ENCODE results near the gene SLC7A5. TPM values are rescaled to one million over a fixed set of nuclear protein-coding genes. Genes with fewer than 3 reads are reported as not detected.

Gene SLC7A5
- total and polyA plus RNA-seq, 2 of the 4 experiments (the other 2 are of a cell fraction): 11.3 to 101 TPM

DNA sequence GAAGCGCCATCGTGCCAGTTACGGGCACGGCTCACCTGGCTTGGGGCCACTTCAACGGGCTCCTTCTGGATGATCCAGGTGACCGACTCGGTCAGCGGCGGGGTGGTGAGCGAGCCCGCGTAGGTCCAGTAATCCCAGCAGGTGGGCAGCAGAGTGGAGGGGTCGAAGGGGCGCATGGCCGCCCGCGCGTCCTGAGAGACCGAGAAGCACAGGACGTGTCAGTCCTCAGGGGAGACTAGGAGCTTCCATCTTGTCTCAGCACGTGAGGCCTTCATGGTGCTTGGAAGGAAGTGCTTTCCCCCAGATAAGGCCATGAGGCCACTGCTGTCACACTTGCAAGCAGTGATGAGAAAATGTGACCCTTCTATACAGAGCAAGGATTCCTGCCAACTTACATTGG, 22.5 kb upstream of the SLC7A5 start:
- Histone ChIP-seq H2AK9ac (replicated peaks; ENCODE audit: low read depth, low read length, poor library complexity) (no peak overlapping the region), H3K27me3 (ENCODE audit: control insufficient read depth, insufficient read depth, low read length) (no peaks in the 10 kb centered on the region; the same call in 1 of the 2 replicates), H2BK120ac (ENCODE audit: low read depth, low read length) (no peak overlapping the region), H2BK15ac (ENCODE audit: low read depth, low read length) (no peak overlapping the region), H3K14ac (replicated peaks; ENCODE audit: low read depth, low read length) (no peak overlapping the region), H2BK20ac (ENCODE audit: low read depth, low read length) (no peak overlapping the region), H4K5ac (ENCODE audit: low read depth, low read length) (no peak overlapping the region), H3K9ac (ENCODE audit: low read depth, low read length) (no peak overlapping the region), H3K4me2 (ENCODE audit: low read depth, low read length) (no peak overlapping the region), H3K9me1 (ENCODE audit: insufficient read depth, low read length) (peaks cover 3% of the 10 kb centered on the region; the same call in 1 of the 2 replicates), H4K8ac (ENCODE audit: low read depth in 2 of 2, low read length in 2 of 2) (no peak overlapping the region), H3K4me3 (ENCODE audit: insufficient read depth, low read depth, low read length) (no peak overlapping the region), H2BK5ac (ENCODE audit: low read depth, low read length, poor library complexity, severe bottlenecking) (no peak overlapping the region), H3K4me1 (ENCODE audit: control insufficient read depth, insufficient read depth, low read length) (peaks cover 6% of the 10 kb centered on the region), H3K27ac (ENCODE audit: insufficient read depth, low read length) (no peak overlapping the region), H3K23ac (ENCODE audit: low read depth, low read length) (no peak overlapping the region), H2AK5ac (ENCODE audit: low read depth, low read length) (no peak overlapping the region), H3K18ac (ENCODE audit: low read depth, low read length) (no peak overlapping the region), H3K4ac (ENCODE audit: low read depth, low read length) (no peak overlapping the region), H3K79me1 (ENCODE audit: low read depth in 1 of 2, low read length in 2 of 2) (no peaks in the 10 kb centered on the region), H3K9me3 (ENCODE audit: control insufficient read depth, insufficient read depth, low read length) (no peaks in the 10 kb centered on the region), H2AFZ (replicated peaks; ENCODE audit: low read length, poor library complexity) (no peak overlapping the region), H4K91ac (ENCODE audit: insufficient read depth, low read depth, low read length) (no peak overlapping the region), H3K56ac (ENCODE audit: extremely low read depth, insufficient read depth, low read length) (no peak overlapping the region), H3K36me3 (ENCODE audit: control insufficient read depth, insufficient read depth, low read length) (no peaks in the 10 kb centered on the region), H4K20me1 (ENCODE audit: insufficient read depth, low read length) (no peaks in the 10 kb centered on the region)
- CTCF ChIA-PET: interaction anchor here (0.8 kb wide), 1 partner anchor 113 kb away, joined by 3 read pairs; no protein-coding TSS in a partner anchor
- 90% methylated on average over 9 of the region's 21 CpGs; no CpG with 5 or more reads in 1 of the 2 experiments for WGBS, 2 experiments (ENCODE audit: extremely low coverage in 2 of 2, insufficient read length in 1 of 2)
- ATAC-seq (ENCODE audit: low read depth) (no peak), DNase-seq (no peak)
- dilution Hi-C loops (cut with HindIII; ENCODE audit: low sequenced_read_pairs, unreplicated experiment): no loop called here
- no peak for TF ChIP-seq POLR2A (IDR thresholded peaks at IDR 0.05; ENCODE audit: low read depth, low read length)
- TF ChIP-seq FOS (IDR thresholded peaks at IDR 0.05; ENCODE audit: low read depth, low read length): no peak
- TF ChIP-seq MAZ (IDR thresholded peaks at IDR 0.05; ENCODE audit: borderline replicate concordance, low read depth, low read length): no peak
- TF ChIP-seq CEBPB (IDR thresholded peaks at IDR 0.05; ENCODE audit: low read depth, low read length): no peak
- TF ChIP-seq RFX5 (IDR thresholded peaks at IDR 0.05; ENCODE audit: low read depth, low read length): no peak
- no peak for TF ChIP-seq RAD21 (IDR thresholded peaks at IDR 0.05; ENCODE audit: low read length)
- TF ChIP-seq NFE2L2 (IDR thresholded peaks at IDR 0.05; ENCODE audit: low read depth, low read length): no peak
- TF ChIP-seq, protein P1, sequence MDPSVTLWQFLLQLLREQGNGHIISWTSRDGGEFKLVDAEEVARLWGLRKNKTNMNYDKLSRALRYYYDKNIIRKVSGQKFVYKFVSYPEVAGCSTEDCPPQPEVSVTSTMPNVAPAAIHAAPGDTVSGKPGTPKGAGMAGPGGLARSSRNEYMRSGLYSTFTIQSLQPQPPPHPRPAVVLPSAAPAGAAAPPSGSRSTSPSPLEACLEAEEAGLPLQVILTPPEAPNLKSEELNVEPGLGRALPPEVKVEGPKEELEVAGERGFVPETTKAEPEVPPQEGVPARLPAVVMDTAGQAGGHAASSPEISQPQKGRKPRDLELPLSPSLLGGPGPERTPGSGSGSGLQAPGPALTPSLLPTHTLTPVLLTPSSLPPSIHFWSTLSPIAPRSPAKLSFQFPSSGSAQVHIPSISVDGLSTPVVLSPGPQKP (IDR thresholded peaks at IDR 0.05; ENCODE audit: borderline replicate concordance, low read depth, low read length): no peak
- TF ChIP-seq SMC3 (IDR thresholded peaks at IDR 0.05; ENCODE audit: low read depth, low read length): no peak
- no peak for TF ChIP-seq RCOR1 (IDR thresholded peaks at IDR 0.05; ENCODE audit: insufficient replicate concordance, low read length)
- TF ChIP-seq, protein P2, sequence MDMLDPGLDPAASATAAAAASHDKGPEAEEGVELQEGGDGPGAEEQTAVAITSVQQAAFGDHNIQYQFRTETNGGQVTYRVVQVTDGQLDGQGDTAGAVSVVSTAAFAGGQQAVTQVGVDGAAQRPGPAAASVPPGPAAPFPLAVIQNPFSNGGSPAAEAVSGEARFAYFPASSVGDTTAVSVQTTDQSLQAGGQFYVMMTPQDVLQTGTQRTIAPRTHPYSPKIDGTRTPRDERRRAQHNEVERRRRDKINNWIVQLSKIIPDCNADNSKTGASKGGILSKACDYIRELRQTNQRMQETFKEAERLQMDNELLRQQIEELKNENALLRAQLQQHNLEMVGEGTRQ (IDR thresholded peaks at IDR 0.05; ENCODE audit: low read depth, low read length): no peak
- TF ChIP-seq, protein P3, sequence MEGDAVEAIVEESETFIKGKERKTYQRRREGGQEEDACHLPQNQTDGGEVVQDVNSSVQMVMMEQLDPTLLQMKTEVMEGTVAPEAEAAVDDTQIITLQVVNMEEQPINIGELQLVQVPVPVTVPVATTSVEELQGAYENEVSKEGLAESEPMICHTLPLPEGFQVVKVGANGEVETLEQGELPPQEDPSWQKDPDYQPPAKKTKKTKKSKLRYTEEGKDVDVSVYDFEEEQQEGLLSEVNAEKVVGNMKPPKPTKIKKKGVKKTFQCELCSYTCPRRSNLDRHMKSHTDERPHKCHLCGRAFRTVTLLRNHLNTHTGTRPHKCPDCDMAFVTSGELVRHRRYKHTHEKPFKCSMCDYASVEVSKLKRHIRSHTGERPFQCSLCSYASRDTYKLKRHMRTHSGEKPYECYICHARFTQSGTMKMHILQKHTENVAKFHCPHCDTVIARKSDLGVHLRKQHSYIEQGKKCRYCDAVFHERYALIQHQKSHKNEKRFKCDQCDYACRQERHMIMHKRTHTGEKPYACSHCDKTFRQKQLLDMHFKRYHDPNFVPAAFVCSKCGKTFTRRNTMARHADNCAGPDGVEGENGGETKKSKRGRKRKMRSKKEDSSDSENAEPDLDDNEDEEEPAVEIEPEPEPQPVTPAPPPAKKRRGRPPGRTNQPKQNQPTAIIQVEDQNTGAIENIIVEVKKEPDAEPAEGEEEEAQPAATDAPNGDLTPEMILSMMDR (conservative IDR thresholded peaks at IDR 0.05; ENCODE audit: low read depth, low read length): no peak
- intact Hi-C loops (cut with micrococcal nuclease): no loop called here
- in situ Hi-C loops (cut with MboI; ENCODE audit: low sequenced_read_pairs): no loop called here
- POLR2A ChIA-PET (ENCODE audit: unreplicated experiment): no interaction called here
- no TSS peak for BruUV-seq (replicated peaks)
